SK-N-MC (cell line): Measurements from ENCODE around the gene SMTNL1.

Source experiments
- EZH2 ChIP-seq: fragments of 200-600 bp; sonication (generic); IDR thresholded peaks from one replicate; pipeline ENCODE4 v1.6.1; 2017; ENCODE audit warnings: antibody characterized with exemption
- POLR2AphosphoS5 ChIP-seq: IDR thresholded peaks from 2 replicates; pipeline ENCODE4 v1.6.1; 2012; ENCODE audit warnings: mild to moderate bottlenecking, low read depth, low read length, borderline replicate concordance

DNA sequence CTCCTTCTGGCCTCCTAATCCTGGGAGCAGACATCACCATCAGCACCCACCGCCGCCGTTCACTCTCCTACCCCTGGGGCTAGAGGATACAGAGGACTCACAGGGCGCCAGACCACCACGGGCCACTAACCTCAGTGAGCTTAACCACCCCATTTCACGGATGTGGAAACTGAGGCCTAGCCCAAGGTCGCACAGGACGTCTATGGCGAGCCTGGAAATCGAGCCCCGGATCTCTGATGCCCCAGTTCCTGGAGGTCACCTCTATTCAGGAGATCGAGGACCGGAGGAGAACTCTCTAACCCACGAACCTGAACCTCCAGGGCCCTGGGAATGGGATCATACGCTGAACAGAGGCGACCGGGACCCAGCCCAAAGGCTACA lies 7.2 kb upstream of the SMTNL1 start:
- TF ChIP-seq POLR2AphosphoS5: no peak
- no peak for TF ChIP-seq EZH2
